Mammary epithelial cell (primary cell): ENCODE measurements around the gene GRB10.
"Not testable (repeated sequence)": the region's sequence is repeated elsewhere in the genome, so short reads cannot be mapped to it uniquely, and the experiment has no call there.

Source experiments
- CTCF ChIP-seq, 2 donors: IDR thresholded peaks in 1 of 2; conservative IDR thresholded peaks in 1 of 2; 2 replicates each; pipeline ENCODE4 v1.5.1; 2011 to 2012; ENCODE audit warnings: inconsistent platforms in 2 of 2, low read length in 2 of 2, mild to moderate bottlenecking in 2 of 2, control low read depth in 1 of 2, low read depth in 1 of 2; ENCODE audit not compliant: insufficient read depth in 1 of 2; ENCODE audit errors: extremely low read depth in 1 of 2
- EZH2 ChIP-seq: IDR thresholded peaks from 2 replicates; pipeline ENCODE4 v1.6.1; 2012; ENCODE audit warnings: low read length, inconsistent platforms, borderline replicate concordance

DNA sequence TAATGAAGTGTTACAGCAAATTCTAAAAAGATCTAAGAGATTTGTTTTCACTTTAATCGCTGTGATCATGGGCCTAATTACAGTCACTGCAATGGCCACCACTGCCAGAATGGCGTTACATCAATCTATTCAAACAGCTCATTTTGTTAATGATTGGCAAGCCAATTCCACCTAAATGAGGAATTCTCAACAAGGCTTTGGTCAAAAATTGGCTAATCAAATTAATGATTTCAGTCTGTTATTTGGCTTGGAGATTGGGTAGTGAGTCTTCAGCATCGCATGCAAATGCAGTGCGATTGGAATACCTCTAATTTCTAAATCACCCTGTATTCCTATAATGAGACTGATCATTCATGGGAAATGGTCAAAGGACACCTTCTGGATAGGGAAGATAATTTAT lies 200.4 kb downstream of the GRB10 start:
- TF ChIP-seq CTCF (conservative IDR thresholded peaks at IDR 0.05 in 1 of 2, IDR thresholded peaks at IDR 0.05 in 1 of 2; ENCODE audit: extremely low read depth in 1 of 2, insufficient read depth in 1 of 2, low read depth in 1 of 2, low read length in 2 of 2); EZH2: not testable (repeated sequence)
